GM21526 (cell line): ENCODE results near the gene REPS1.
"Not testable (repeated sequence)": the region's sequence is repeated elsewhere in the genome, so short reads cannot be mapped to it uniquely, and the experiment has no call there.

ENCODE experiments used
- ATAC-seq: cut with Tn5 transposase; IDR thresholded peaks from one replicate; pipeline ENCODE4 v1.9.1; 2021; ENCODE audit warnings: moderate library complexity; ENCODE audit not compliant: unreplicated experiment, low FRiP score

REPS1 gene, protein sequence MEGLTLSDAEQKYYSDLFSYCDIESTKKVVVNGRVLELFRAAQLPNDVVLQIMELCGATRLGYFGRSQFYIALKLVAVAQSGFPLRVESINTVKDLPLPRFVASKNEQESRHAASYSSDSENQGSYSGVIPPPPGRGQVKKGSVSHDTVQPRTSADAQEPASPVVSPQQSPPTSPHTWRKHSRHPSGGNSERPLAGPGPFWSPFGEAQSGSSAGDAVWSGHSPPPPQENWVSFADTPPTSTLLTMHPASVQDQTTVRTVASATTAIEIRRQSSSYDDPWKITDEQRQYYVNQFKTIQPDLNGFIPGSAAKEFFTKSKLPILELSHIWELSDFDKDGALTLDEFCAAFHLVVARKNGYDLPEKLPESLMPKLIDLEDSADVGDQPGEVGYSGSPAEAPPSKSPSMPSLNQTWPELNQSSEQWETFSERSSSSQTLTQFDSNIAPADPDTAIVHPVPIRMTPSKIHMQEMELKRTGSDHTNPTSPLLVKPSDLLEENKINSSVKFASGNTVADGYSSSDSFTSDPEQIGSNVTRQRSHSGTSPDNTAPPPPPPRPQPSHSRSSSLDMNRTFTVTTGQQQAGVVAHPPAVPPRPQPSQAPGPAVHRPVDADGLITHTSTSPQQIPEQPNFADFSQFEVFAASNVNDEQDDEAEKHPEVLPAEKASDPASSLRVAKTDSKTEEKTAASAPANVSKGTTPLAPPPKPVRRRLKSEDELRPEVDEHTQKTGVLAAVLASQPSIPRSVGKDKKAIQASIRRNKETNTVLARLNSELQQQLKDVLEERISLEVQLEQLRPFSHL

DNA sequence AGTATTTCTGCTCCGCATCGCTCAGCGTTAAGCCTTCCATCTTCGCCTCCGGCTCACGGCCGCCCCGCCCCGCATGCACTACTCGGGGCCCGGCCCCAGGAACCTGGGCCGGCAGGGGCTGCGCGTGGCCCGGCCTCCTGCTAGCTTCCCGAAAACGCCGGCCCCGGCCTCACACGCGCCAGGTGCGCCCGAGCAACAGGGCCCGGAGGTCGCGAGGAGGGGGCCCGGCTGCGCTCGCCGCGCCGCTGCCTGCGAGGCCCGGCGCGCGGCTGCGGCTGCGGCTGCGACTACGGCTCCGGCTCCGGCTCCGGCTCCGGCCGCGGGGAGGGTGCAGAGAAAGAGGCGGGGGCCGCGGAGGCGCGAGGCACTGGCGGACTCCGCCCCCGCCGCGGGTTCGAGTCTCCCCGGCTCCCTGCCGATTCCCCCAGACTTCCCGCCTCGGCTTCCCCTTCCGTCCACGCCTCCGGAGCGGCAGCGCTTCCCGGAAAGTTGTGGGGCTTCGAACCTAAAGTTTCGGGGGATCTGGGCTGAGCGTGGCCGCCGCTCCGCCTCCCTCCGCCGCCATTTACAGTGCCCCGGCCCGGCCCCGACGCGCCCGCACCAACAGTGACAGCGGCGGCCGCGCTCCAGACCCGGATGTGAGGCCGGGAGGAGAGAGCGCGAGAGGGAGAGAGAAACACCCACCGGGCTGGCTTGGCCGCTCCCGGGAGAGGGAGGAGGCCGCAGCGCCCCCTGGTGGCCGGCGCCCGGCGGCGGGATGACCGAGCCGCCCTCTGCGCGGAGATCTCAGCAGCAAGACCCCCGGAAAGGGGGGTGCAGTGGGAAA, at the start of gene REPS1:
TSS of gene REPS1 (minus strand) at position 611 of the 826 bp plus-strand sequence. CDS start at position 40, 571 bp downstream.
- ATAC-seq, result peak; percentile 86

DNA sequence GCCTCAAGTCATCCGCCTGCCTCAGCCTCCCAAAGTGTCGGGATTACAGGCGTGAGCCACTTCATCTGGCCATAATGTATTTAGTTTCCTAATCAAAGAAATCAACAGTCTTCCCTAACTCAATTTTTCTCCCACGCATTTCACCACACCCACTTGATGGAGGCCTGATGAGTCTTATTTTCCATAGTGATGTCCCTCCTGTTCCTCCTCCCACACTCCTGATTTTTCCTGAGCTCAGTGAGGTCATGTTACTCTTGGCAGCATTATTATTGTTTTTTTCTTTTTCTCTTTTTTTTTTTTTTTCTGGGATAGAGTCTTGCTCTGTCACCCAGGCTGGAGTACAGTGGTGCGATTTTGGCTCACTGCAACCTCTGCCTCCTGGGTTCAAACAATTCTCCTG, 49.4 kb upstream of the REPS1 start:
- no peak for ATAC-seq

DNA sequence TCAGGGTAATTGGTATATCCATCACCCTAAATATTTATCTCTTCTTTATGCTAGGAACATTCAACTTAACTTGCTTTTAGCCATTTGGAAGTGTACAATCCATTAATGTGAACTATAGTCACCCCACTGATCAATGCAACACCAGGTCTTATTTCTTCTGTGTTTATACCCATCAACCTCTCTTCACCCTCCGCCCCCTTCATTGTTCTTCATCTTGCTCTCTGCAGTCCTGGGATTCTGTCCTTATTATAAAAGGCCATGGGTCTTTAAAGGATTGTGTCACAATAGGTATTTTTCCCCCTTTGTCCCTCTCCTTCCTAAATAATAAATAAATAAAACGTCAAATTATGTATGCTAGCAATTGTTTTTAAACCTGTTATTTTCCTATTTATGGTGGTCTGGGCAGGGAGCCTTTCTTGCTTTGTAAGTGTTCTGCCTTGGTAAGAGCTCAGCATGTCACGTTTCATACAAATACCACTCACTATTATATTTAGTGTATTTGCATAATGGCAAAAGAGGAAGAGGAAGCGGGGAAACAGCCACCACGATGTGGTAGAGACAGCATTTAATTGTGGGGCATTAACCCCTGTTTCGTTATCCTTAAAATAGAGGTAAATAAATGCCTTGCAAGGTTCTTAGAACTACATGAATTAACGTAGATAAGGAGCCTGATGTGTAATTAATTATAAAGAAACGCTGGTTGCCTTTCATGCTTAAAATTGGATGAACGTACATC, 42.3 kb upstream of the REPS1 start:
- peak; percentile 54 for ATAC-seq

DNA sequence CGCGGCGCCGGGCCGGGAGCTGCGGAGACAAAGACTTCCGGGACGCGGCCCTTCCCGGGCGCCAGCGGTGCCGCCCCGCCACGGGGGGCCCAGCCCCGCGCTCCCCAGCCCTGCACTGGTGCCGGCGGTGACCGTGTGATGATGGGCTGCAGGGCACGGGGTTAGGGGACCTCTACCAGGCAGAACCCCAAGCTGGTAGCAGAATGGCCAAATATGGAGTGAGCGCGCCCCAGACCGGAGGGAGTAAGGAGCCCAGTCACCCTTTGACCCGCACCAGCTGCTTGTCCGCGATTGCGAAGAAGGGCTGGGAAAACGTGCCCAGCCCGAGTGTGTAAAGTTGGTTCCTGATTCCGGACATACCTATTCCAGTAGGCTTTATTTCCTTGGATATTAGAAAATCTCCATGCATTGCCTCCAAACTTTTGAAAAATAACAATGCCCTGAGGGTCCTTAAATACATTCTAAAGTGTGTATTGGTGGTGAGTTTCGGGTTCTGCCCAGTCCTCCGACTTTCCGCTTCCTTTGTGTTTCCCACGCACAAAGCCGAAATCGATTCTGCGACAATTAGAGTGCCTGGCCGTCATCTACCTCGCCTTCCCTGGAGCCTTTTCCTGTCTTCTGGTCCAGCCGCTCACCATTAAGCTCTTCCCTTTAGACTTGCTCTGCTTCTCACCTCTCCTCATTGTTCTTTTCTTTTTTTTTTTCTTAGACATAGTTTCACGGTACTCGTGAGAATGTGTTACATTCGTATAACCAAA, 41.6 kb upstream of the REPS1 start:
- ATAC-seq, result peak; percentile 28

DNA sequence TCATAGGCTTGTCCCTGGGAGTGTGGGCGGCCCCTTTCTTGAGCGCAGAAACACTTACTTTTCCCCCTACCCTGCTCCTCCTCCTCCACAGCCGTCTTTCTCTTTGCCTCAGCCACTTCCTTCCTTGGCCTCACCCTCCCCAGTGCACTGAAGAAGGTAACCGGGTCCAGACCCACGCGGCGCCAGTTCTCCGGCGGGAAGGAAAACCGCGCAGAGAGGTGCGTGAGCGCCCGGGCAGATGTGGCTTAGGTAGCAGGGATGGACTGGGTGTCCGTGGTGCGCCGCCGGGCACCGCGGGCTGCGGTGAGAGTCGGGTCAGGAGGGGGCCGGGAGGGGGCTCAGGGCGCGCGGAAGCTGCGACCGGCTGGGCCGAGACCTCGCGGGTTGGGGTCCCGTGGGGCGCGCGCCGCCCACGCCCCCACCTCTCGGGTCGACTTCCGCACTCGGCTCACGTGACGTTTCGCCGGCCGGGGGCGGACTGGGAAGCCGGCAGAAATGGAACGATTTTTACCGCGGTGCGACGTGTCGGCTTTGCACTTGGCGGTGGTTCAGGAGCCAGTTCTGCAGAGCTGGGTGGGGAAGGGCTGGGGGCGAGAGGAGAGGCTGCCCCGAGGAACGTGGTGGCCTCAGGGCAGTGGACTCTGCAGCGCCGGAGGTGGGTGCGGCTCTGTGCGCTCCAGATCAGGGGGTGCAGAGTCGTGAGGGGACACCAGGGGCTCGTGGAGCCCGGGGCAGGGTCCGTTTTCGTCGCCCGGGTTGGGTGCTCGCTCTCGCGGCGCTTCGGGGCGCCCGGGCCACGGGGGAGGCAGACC, 40.8 kb upstream of the REPS1 start, which contains the start of gene ABRACL:
TSS of gene ABRACL (plus strand) at position 88 of the 812 bp plus-strand sequence. CDS start 5,416 bp downstream, outside the sequence.
- ATAC-seq, result peak; percentile 60

DNA sequence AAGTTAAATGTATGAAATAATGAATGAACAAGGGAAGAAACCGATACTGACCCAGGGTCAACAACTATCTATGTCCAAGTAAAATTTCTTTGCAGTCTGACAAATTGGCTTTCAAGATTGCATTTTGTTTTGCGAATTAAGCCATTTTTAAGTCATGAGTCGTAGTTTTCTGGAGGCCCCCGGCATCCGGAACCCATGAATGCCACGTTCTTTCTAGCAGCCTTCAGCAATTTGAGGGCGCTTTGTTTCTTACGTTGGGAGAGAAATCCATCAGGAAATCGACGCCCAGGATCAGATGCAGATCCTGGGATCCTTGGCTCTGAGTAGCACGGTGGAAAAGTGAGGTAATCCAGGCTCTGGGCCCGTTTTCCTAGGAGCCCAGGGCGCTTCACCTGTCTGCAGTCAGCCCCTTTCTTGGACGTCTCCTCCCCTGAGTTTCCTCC, 40.2 kb upstream of the REPS1 start:
- ATAC-seq, result no peak

DNA sequence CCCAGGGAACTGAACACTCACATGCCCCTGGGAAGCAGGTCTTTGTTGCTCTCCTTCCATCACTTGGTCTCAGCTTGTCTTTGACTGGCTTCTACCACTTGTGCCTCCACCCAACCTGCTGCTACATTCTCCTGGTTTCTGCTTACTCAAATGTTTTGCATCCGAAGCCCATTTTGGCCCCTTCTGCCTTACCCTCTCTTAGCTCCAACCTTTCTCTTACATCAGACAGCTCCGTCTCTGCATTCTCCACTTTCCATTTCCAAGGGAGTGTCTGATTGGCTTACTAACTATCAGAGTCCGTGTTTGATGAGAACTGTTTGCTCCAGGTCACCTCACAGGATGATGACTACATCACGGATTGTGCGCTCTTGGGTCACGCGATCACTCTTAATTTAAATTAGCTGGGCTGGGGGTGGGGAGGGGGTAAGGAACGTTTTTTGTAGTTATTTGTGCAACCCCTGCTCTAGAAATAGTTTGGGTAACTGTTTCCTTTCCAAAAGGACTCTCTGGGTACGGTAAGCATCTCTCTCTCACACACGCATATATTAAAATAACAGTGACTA, 39.6 kb upstream of the REPS1 start:
- ATAC-seq, result no peak

DNA sequence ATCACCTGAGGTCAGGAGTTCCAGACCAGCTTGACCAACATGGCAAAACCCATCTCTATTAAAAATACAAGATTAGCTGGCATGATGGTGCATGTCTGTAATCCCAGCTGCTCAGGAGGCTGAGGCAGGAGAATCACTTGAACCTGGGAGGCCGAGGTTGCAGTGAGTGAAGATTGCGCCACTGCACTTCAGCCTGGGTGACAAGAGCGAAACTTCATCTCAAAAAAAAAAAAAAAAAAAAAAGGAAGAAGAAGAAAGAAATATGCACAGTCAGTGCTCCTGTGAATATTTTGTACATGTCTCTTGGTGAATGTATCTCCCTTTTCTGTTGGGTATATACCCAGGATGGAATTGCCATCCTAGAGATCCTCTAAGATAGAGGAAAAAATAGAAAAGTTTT, 37.4 kb upstream of the REPS1 start:
- ATAC-seq, result not testable (repeated sequence)

DNA sequence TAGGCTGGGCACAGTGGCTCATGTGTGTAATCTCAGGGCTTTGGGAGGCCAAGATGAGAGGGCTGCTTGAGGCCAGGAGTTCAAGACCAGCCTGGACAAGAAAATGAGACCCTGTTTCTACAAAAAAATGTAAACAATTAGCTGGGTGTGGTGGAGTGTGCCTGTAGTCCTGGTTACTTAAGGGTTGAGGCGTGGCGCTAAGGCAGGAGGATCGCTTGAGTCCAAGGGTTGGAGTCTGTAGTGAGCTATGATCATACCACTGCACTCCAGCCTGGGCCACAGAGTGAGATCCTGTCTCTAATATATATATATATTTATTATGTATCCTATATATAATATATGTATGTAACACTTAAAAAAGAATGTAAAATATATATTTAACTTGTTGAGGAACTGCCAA, 32.6 kb upstream of the REPS1 start:
- no peak for ATAC-seq

DNA sequence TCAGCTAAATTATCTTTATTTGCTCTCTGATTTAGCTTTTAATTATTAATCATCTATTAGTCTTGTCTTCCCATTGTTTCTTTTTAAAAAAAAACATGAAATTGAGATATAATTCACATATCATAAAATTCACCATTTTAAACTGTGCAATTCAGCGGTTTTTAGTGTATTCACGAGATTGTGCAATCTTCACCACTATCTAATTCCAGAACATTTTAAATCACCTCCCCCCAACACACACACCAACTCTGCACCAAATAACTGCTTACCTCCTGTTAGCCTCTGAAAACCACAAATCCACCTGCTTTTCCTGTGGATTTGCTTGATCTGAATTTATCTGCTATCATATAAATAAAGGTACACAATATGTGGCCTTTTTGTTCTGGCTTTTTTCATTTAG, 31.7 kb upstream of the REPS1 start:
- ATAC-seq, result no peak

DNA sequence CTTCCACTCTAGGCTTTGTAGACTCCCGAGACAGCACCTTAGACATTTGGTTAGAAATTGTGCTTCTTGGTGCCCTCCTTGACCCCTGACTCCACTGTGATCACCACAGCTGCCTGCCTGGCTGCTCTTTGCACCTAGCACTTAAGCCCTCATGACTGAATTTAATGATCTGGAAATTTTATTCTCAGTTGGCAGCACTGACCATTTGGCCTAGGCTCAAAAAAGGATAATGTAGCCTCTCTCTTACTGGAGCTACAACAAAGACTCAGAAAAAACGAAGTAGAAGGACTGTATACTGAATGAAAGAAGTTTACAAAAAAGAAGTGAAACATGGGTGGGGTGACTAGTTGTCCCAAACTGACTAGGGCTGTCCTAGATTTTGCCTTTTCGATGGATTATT, 29.2 kb upstream of the REPS1 start:
- ATAC-seq, result no peak

DNA sequence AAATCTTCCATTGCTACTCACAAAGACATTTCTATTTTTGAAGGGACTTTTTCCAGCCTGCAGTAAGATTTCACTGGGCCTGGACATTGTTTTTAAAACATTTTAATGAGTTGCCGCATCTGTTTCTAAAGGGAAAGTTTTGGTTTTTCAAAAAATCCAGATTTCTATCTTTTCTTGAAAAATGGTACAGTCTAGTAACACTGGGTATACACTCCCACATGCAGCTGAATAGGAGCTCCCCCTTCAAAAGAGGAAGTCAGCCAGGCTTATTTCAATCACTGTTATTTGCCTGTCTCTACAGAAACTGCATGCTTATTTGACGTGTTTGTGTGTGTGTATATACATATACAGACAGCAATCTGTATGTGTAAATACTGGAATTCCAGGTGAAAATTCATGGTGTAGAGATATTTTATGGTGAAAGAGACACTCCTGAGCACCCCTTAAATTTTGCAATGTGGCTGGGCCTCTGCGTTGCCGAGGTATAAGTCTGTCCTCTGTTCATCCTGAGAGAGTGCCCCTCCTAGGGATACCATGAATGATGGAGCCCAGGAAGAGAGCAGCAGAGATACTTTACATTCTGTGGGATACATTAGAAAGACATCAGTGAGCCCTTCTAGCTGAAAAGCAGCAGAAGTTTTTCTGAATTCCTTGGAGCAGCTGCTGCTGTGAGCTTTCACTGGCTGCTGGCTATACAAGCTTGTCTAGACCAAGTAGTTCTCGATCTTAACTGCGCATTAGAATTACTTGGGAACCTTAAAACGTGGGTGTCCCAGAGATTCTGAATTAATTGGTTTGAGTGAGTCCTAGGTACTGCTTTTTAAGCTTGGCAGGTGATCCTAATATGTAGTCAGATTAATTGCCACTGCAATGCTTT, 28.5 kb upstream of the REPS1 start:
- ATAC-seq, result peak; percentile 93

DNA sequence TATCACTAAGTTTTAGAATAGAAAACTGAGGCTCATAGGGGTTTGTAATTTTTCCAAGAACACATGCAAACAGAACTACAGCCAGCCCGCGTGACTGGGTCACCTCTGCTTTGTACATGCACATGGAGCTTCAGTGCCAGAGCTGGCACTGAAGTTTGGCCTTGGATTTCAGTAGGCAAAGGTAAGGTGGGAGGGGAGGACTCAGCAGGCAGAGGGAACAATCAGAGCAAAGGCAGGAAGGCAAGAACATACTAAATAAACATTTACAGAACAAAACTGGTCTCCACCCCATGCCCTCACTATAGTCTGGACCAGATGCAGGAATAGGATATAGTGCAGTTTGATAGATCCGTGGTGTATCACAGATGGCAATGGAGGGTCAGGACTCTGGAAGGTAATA, 26.9 kb upstream of the REPS1 start:
- ATAC-seq, result no peak

DNA sequence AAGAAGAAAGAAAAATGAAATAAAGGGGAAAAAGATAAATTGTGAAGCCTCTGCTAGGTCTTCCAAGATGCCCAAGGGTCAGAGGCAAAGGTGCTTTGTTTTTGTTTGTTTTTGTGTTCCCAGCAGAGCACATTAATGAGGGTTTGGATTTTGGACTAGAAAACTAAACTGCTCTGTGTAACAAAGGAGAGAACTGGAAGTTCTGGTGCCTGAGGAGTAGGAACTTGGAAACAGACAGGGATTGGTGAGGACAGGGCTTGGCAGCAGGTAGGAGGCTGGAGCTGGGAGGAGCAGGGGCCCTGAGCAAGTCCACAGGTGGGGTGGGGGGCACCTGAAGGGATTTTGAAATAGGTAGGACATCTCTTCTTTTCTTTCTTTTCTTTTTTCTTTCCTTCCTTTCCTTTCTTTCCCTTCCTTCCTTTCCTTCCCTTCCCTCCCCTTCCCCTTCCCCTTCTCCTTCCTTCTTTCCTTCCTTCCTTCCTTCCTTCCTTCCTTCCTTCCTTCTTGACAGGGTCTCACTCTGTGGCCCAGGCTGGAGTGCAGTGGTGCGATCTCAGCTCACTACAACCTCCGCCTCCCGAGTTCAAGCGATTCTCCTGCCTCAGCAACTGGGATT, 25.2 kb upstream of the REPS1 start:
- ATAC-seq, result no peak

DNA sequence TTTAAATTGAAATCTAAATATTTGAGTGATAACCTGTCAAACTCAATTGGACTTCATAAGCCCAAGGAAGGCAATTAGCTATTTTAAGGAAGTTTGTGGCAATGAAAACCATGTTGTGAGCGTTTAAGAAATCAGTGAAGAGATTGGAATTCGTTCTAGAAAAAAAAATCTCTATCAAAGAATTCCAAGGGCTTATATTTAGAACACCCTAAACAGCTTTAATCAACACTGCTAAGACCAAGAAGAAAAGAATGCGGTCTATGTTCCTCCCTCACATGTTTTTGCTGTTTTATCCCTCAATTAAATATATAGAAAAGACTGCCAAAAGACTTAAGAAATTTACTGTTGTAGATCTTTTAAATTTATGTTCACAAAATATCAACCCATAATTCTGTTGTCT, 23.9 kb upstream of the REPS1 start:
- ATAC-seq, result no peak

DNA sequence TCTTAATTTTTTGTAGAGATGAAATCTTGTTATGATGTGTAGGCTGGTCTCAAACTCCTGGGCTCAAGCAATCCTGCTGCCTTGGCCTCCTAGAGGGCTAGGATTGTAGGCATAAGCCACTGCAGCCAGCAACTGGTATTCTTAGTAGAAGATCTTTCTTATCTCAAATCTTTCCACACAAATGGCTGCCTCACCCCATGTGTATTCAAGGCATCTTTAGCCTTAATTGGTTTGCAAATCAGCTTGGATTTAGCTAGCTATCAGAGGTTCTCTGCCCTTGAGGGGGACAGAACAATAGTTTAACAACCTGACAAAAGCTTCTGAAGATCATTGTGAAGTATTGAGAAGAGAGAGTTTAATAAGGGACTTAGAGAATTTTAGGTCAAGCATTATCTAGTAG, 22.6 kb upstream of the REPS1 start:
- ATAC-seq, result no peak

DNA sequence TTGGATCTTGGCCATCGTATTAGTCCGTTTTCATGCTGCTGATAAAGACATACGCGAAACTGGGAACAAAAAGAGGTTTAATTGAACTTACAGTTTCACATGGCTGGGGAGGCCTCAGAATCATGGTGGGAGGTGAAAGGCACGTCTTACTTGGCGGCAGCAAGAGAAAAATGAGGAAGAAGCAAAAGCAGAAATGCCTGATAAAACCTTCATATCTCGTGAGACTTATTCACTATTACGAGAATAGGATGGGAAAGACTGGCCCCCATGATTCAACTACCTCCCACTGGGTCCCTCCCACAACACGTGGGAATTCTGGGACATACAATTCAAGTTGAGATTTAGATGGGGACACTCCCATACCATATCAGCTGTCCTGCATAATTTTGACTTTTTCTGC, 20.1 kb upstream of the REPS1 start:
- ATAC-seq, result no peak
